Suprapubic skin (tissue), 3 donors: ENCODE measurements around the gene GPR148.

Source experiments
- CTCF ChIP-seq, 2 donors: fragments of 200-600 bp in 1 of 2; fragments of 450-650 bp in 1 of 2; sonication (generic) in 1 of 2; IDR thresholded peaks; one replicate each; pipeline ENCODE4 v1.5.1; 2016 to 2019; ENCODE audit warnings: antibody characterized with exemption in 2 of 2, mild to moderate bottlenecking in 1 of 2, moderate library complexity in 1 of 2
- POLR2A ChIP-seq, 2 donors: fragments of 450-650 bp; IDR thresholded peaks; one replicate each; pipeline ENCODE4 v1.6.1; 2017; ENCODE audit warnings: antibody characterized with exemption in 2 of 2, mild to moderate bottlenecking in 2 of 2, moderate library complexity in 2 of 2

DNA sequence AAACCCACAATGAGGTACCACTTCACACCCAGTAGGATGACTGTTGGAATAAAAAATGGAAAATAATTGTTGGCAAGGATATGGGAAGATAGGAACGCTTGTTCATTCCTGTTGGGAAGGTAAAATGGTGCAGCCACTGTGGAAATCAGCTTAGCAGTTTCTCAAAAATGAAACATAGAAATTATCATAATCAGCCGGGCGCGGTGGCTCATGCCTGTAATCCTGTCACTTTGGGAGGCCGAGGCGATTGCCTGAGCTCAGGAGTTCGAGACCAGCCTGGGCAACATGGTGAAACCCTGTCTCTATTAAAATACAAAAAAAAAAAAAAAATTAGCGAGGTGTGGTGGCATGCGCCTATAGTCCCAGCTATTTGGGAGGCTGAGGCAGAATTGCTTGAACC is 49.9 kb downstream of the GPR148 start:
- TF ChIP-seq POLR2A (IDR thresholded peaks at IDR 0.05): no peak
- TF ChIP-seq CTCF (IDR thresholded peaks at IDR 0.05): no peak
